ENCODE results near the gene CADPS. TPM values are rescaled to one million over a fixed set of nuclear protein-coding genes. Genes with fewer than 3 reads are reported as not detected.
A peak's percentile ranks its signal among the peaks of the same experiment; 100 is the strongest.

CADPS gene
- total and polyA plus RNA-seq, 5 experiments from 2014 or later: not detected

GRCh38 chr3:62373714-62374333, 501.4 kb downstream of the CADPS start:
- no peak overlapping the region for H3K27ac Mint-ChIP-seq
- H3K4me3 Mint-ChIP-seq: peak overlapping the region in 5 of 10 donors; percentile 0 to 47 (median 37)

GRCh38 chr3:62373215-62373614, 502.0 kb downstream of the CADPS start, which contains the start of gene FEZF2:
Gene FEZF2 (minus strand): TSS chr3:62373550. CDS start chr3:62372868, 682 bp downstream.
- Mint-ChIP-seq H3K4me1 (peaks cover 0 to 34% (median 12%) of the 10 kb centered on the region in 4 donors), H3K27me3 (peaks cover 33 to 90% (median 57%) of the 10 kb centered on the region in 5 donors), H3K9me3 (peaks cover 0 to 6% (median 0%) of the 10 kb centered on the region in 9 donors), H3K36me3 (peaks cover 0 to 5% (median 4%) of the 10 kb centered on the region in 3 donors), H3K27ac (no peak within 1 kb of the TSS), H3K4me3 (peak within 1 kb of the TSS in 5 of 10 donors; percentile 0 to 47 (median 37))
- ATAC-seq: no peak
- POLR2A ChIA-PET: no interaction called here
- DNase-seq: no peak

More at GRCh38 chr3:62373714-62374333, 501.4 kb downstream of the CADPS start:
- Mint-ChIP-seq H3K27me3 (peaks cover 27 to 90% (median 53%) of the 10 kb centered on the region in 5 donors), H3K36me3 (peaks cover 0 to 5% (median 4%) of the 10 kb centered on the region in 3 donors), H3K9me3 (peaks cover 0 to 5% (median 0%) of the 10 kb centered on the region in 9 donors), H3K4me1 (peaks cover 0 to 32% (median 13%) of the 10 kb centered on the region in 4 donors)
- POLR2A ChIA-PET: no interaction called here
- DNase-seq (no peak), ATAC-seq (no peak)

DNA sequence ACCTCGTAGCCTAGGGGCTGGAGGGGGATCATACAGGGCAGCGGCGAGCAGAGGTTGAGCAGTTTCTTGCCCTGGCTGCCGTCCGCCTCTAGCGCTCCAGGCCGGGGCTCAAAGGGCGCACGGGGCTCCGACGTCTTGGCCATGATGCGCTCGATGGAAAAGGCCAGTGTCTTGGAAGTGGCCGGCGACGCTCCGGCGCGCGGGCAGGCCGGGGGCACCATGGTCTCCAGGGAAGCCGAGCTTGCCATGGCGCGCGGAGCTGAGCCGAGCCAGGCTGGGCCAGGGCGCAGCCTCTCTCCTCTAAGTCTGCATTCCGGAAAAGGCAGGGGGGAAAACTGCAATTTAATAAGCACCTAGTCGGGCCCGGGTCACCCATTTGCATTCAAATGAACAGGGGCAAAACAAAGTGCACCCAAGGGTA, 502.6 kb downstream of the CADPS start:
- no peak for ATAC-seq
- Mint-ChIP-seq H3K4me3 (no peak overlapping the region), H3K36me3 (peaks cover 0 to 5% (median 4%) of the 10 kb centered on the region in 3 donors), H3K27me3 (peaks cover 38 to 90% (median 59%) of the 10 kb centered on the region in 5 donors), H3K9me3 (peaks cover 0 to 11% (median 0%) of the 10 kb centered on the region in 9 donors), H3K4me1 (peaks cover 0 to 37% (median 12%) of the 10 kb centered on the region in 4 donors), H3K27ac (no peak overlapping the region)
- POLR2A ChIA-PET: no interaction called here
- DNase-seq: no peak

DNA sequence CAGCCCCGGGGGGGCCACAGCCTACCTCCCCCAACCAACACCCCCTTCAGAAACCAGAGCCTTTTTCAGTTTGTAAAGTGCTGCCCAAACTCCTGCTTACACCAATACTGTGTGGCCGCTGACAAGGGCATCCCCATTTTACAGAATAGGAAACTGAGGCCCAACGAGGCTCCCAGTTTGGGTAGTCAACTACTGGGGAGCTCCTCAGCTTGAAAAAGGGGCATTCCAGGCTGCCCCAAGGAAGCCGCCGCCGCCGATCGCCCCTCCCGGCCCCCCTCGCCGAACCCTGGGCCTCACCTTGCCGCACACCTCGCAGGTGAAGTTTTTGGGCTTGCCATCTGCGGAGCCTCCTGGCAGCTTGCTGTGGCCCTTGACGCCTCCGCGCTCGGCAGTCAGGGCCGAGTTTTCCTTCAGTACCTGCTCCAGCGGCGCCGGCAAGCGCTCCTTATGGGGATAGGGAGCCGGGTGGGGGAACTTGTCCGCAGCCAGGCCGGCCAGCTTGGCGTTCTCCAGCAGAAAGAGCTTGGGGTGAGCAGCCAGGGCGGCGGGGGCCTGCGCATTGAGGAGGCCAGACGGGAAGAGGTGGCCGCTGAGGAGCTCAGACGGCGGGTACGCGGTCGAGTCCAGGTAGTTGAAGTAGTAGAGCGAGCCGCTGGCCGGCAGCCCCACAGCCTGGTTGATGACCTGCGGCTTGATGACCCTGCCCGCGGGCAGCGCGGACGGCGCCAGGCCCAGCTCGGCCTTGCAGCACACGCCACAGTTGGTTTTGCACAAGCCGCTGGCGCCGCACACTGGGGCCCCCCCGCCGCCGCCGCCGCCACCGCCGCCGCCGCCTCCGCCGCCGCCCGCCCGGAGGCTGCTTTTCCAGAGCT, 503.3 kb downstream of the CADPS start:
- POLR2A ChIA-PET: no interaction called here
- Mint-ChIP-seq H3K27me3 (peaks cover 42 to 90% (median 64%) of the 10 kb centered on the region in 5 donors), H3K36me3 (peaks cover 0 to 8% (median 5%) of the 10 kb centered on the region in 3 donors), H3K4me3 (peak overlapping the region in 1 of 10 donors; percentile 38), H3K4me1 (peaks cover 0 to 38% (median 12%) of the 10 kb centered on the region in 4 donors), H3K27ac (no peak overlapping the region), H3K9me3 (peaks cover 0 to 11% (median 0%) of the 10 kb centered on the region in 9 donors)
- no peak for DNase-seq
- ATAC-seq: no peak

DNA sequence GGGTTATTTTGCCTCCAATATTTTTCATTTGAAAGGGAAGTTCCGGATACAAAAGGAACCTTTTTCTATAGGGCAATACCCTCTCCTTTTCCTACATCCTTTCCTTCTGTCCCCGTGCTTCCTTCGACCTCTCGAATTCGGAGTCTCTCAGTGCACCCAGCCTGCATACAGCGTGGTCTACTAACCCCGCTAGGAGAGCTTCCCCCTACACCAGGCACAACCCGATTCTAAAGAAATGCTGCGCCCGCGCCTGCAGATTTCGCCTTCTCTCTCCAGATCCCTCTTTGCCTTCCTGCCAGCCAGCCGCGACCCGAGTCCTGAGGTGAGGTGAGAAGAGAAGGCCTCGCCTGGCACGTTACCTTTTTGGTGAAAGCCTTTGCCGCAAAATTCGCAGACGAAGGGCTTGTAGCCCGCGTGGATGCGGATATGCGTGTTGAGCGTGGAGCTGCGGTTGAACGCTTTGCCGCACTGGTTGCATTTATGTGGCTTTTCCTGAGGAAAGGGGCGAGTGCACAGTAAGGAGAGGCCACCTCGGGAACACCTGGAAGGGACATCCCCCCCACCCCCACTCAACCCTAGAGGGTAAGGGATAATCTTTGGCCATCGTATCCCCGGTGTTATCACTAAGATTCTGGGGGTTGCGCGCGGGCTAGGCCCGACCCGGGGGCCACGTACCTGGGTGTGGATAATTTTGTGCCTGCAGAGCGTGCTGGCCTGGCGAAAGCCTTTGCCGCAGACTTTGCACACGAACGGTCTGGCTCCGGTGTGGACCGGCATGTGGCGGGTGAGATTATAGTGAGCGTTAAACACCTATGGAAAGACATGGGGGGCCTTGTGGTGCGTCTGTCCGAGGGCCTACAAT, 504.1 kb downstream of the CADPS start:
- peaks cover 39 to 90% (median 67%) of the 10 kb centered on the region in 5 donors for H3K27me3 Mint-ChIP-seq
- peaks cover 0 to 8% (median 5%) of the 10 kb centered on the region in 3 donors for H3K36me3 Mint-ChIP-seq
- peaks cover 0 to 36% (median 12%) of the 10 kb centered on the region in 4 donors for H3K4me1 Mint-ChIP-seq
- no peak for DNase-seq
- peaks cover 0 to 11% (median 0%) of the 10 kb centered on the region in 9 donors for H3K9me3 Mint-ChIP-seq
- no peak for ATAC-seq
- peak overlapping the region in 3 of 10 donors; percentile 22 to 45 (median 41) for H3K4me3 Mint-ChIP-seq
- H3K27ac Mint-ChIP-seq: peak overlapping the region in 1 of 10 donors; percentile 9
- POLR2A ChIA-PET: no interaction called here

DNA sequence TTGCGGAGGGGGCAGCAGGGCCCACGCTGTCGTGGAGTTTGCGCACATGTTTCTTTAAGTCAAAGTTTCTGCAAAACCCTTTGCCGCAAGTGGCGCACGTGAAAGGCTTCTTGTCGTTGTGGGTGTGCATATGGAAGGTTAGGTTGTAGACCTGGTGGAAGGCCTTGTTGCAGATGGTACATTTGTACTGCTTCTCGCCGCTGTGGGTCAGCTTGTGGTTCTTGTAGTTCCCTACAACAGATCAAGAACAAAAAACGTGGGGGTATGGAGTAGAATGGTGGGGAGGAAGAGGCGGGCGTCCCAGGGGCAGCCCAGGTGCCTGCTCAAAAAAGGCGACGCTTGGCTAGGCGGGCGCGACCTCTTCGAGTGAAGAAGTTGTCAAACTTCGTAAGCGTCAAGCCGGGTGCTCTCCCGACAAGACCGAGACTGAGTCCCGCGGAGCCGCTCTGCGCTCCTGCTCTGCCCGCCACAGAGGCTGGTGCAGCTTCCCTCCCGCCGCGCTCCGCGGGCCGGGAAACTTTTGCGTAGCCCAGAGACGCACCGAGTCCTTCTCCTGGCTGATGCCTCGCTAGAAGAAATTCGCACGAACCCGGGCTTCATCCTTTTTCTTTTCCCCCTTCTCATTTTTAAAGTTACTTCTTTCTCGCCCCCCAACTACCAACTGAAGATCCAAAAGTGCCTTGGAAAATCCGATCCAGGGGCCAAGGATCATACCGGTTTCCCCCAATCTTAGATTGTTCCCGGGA, 504.9 kb downstream of the CADPS start:
- H3K27ac Mint-ChIP-seq: peak overlapping the region in 1 of 10 donors; percentile 26
- peaks cover 40 to 90% (median 67%) of the 10 kb centered on the region in 5 donors for H3K27me3 Mint-ChIP-seq
- H3K4me1 Mint-ChIP-seq: peaks cover 0 to 33% (median 12%) of the 10 kb centered on the region in 4 donors
- DNase-seq (no peak), ATAC-seq (no peak)
- POLR2A ChIA-PET: no interaction called here
- H3K9me3 Mint-ChIP-seq: peaks cover 0 to 11% (median 0%) of the 10 kb centered on the region in 9 donors
- peaks cover 0 to 8% (median 5%) of the 10 kb centered on the region in 3 donors for H3K36me3 Mint-ChIP-seq
- peak overlapping the region in 2 of 10 donors; percentile 1 to 45 for H3K4me3 Mint-ChIP-seq

DNA sequence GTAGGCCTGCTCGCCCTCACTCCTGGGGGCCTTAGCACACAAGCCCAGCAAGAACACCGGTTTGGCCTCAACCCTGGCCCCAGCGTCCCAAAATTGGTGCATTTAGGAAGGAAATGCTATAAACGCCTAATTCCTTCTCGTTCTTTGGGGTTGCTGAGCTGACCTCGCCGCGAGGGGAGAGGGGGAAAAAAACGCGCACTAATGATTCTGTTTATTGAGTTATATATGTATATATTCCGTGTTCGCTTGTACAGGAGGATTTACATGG, 505.8 kb downstream of the CADPS start:
- Mint-ChIP-seq H3K4me3 (peak overlapping the region in 2 of 10 donors; percentile 6 to 31), H3K27ac (peak overlapping the region in 1 of 10 donors; percentile 34), H3K36me3 (peaks cover 0 to 8% (median 5%) of the 10 kb centered on the region in 3 donors), H3K27me3 (peaks cover 42 to 90% (median 63%) of the 10 kb centered on the region in 5 donors), H3K4me1 (peaks cover 0 to 31% (median 12%) of the 10 kb centered on the region in 4 donors), H3K9me3 (peaks cover 0 to 11% (median 0%) of the 10 kb centered on the region in 9 donors)
- no peak for DNase-seq
- POLR2A ChIA-PET: no interaction called here
- ATAC-seq: no peak

- peaks cover 0 to 13% (median 0%) of the 10 kb centered on the region in 9 donors for H3K9me3 Mint-ChIP-seq
- H3K4me3 Mint-ChIP-seq: peak overlapping the region in 3 of 10 donors; percentile 13 to 52 (median 20)
- H3K27me3 Mint-ChIP-seq: peaks cover 45 to 85% (median 58%) of the 10 kb centered on the region in 5 donors
- peaks cover 0 to 26% (median 12%) of the 10 kb centered on the region in 4 donors for H3K4me1 Mint-ChIP-seq
- ATAC-seq: no peak
- peaks cover 0 to 8% (median 5%) of the 10 kb centered on the region in 3 donors for H3K36me3 Mint-ChIP-seq
- no peak overlapping the region for H3K27ac Mint-ChIP-seq
- POLR2A ChIA-PET: no interaction called here
- DNase-seq: no peak
These were observed 506.3 kb downstream of the CADPS start for GRCh38 chr3:62368705-62369475.

- Mint-ChIP-seq H3K4me3 (peak overlapping the region in 3 of 10 donors; percentile 13 to 52 (median 20)), H3K9me3 (peaks cover 0 to 13% (median 0%) of the 10 kb centered on the region in 9 donors), H3K36me3 (peaks cover 0 to 8% (median 5%) of the 10 kb centered on the region in 3 donors), H3K27me3 (peaks cover 45 to 81% (median 58%) of the 10 kb centered on the region in 5 donors), H3K27ac (no peak overlapping the region), H3K4me1 (peaks cover 0 to 25% (median 12%) of the 10 kb centered on the region in 4 donors)
- POLR2A ChIA-PET: no interaction called here
- DNase-seq (no peak), ATAC-seq (no peak)
These were observed 506.9 kb downstream of the CADPS start for GRCh38 chr3:62368290-62368704.

DNA sequence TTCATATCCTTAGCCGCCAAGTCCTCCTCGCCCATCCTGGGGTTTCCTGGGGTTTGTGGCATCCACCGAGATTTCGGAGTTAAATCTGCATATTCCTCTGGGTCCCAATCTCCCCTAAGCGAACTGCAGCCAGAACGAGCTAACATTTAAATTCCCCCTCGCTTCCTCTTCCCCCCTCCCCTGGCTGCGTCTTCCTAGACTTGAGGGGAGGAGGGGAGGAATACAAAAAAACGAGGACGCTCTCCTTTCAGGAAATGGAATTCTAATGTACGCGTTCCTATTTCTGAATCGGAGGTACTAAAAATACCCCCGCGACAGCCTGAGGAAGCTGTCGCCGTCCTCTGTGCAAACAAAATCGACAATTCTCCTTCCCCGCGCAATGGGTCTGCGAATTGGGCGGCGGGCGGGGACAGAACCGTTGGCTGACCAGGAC, 507.4 kb downstream of the CADPS start:
- DNase-seq: no peak
- ATAC-seq: no peak
- H3K4me1 Mint-ChIP-seq: peaks cover 0 to 23% (median 12%) of the 10 kb centered on the region in 4 donors
- H3K27ac Mint-ChIP-seq: no peak overlapping the region
- POLR2A ChIA-PET: no interaction called here
- peaks cover 0 to 8% (median 5%) of the 10 kb centered on the region in 3 donors for H3K36me3 Mint-ChIP-seq
- peaks cover 0 to 13% (median 0%) of the 10 kb centered on the region in 9 donors for H3K9me3 Mint-ChIP-seq
- peaks cover 45 to 81% (median 58%) of the 10 kb centered on the region in 5 donors for H3K27me3 Mint-ChIP-seq
- H3K4me3 Mint-ChIP-seq: peak overlapping the region in 1 of 10 donors; percentile 26

- Mint-ChIP-seq H3K9me3 (peaks cover 0 to 9% (median 2%) of the 10 kb centered on the region in 9 donors), H3K4me3 (no peak overlapping the region), H3K4me1 (peaks cover 0 to 28% (median 11%) of the 10 kb centered on the region in 4 donors), H3K27ac (no peak overlapping the region), H3K36me3 (peaks cover 0 to 8% (median 5%) of the 10 kb centered on the region in 3 donors), H3K27me3 (peaks cover 41 to 75% (median 53%) of the 10 kb centered on the region in 5 donors)
- no peak for ATAC-seq
- POLR2A ChIA-PET: no interaction called here
- no peak for DNase-seq
These were observed 509.1 kb downstream of the CADPS start for GRCh38 chr3:62366126-62366484.

Data from naive thymus-derived CD8-positive, alpha-beta T cell (primary cell).